NCI-H2107 (cell line): ENCODE measurements around the gene THG1L.
A peak's percentile ranks its signal among the peaks of the same experiment; 100 is the strongest.
"Not testable (repeated sequence)": the region's sequence is repeated elsewhere in the genome, so short reads cannot be mapped to it uniquely, and the experiment has no call there.

Experiments
- DNase-seq: peaks from one replicate; lab custom pipeline; 2025; lab: John Stamatoyannopoulos, UW

THG1L gene

GRCh38 chr5:157731272-157732129 is at the start of gene THG1L:
THG1L (plus strand) TSS chr5:157731420; CDS start chr5:157731441, 21 bp downstream.
- DNase-seq, result peak; percentile 74

GRCh38 chr5:157682257-157682656 is 49.0 kb upstream of the THG1L start:
- DNase-seq, result no peak

GRCh38 chr5:157686276-157687197 is 44.7 kb upstream of the THG1L start:
- not testable (repeated sequence) for DNase-seq

- DNase-seq, result no peak
Observed at GRCh38 chr5:157687198-157687554, 44.0 kb upstream of the THG1L start.

- no peak for DNase-seq
Observed at GRCh38 chr5:157689942-157690689, 41.1 kb upstream of the THG1L start.

- DNase-seq, result no peak
Observed at GRCh38 chr5:157690690-157691433, 40.4 kb upstream of the THG1L start.

- DNase-seq, result not testable (repeated sequence)
Observed at GRCh38 chr5:157693816-157694215, 37.4 kb upstream of the THG1L start.

- DNase-seq, result not testable (repeated sequence)
Observed at GRCh38 chr5:157696154-157696553, 35.1 kb upstream of the THG1L start.

- DNase-seq, result not testable (repeated sequence)
Observed at GRCh38 chr5:157698674-157699073, 32.5 kb upstream of the THG1L start.

- no peak for DNase-seq
Observed at GRCh38 chr5:157703736-157704135, 27.5 kb upstream of the THG1L start.

- no peak for DNase-seq
Observed at GRCh38 chr5:157708866-157709265, 22.4 kb upstream of the THG1L start.

GRCh38 chr5:157709346-157709745 is 21.9 kb upstream of the THG1L start:
- DNase-seq, result no peak

- no peak for DNase-seq
Observed at GRCh38 chr5:157710431-157710830, 20.8 kb upstream of the THG1L start.

GRCh38 chr5:157710882-157711281 is 20.3 kb upstream of the THG1L start:
- DNase-seq, result no peak

- no peak for DNase-seq
Observed at GRCh38 chr5:157713830-157714595, 17.2 kb upstream of the THG1L start.

GRCh38 chr5:157714596-157714864 is 16.7 kb upstream of the THG1L start:
- no peak for DNase-seq

- no peak for DNase-seq
Observed at GRCh38 chr5:157718519-157718918, 12.7 kb upstream of the THG1L start.

- no peak for DNase-seq
Observed at GRCh38 chr5:157719245-157719644, 12.0 kb upstream of the THG1L start.

- no peak for DNase-seq
Observed at GRCh38 chr5:157721159-157721558, 10.1 kb upstream of the THG1L start.

- not testable (repeated sequence) for DNase-seq
Observed at GRCh38 chr5:157722895-157723294, 8.3 kb upstream of the THG1L start.

GRCh38 chr5:157726607-157727006 is 4.6 kb upstream of the THG1L start:
- DNase-seq, result not testable (repeated sequence)
